NCI-H526 (cell line): ENCODE data around the gene PLAU.
"Not testable (repeated sequence)": the region's sequence is repeated elsewhere in the genome, so short reads cannot be mapped to it uniquely, and the experiment has no call there.

Experiments used
- DNase-seq, 2 experiments: peaks; one replicate each; lab custom pipeline; 2025; lab: John Stamatoyannopoulos, UW

PLAU gene

GRCh38 chr10:73876971-73877370 lies 34.0 kb upstream of the PLAU start:
- DNase-seq, result no peak

DNA sequence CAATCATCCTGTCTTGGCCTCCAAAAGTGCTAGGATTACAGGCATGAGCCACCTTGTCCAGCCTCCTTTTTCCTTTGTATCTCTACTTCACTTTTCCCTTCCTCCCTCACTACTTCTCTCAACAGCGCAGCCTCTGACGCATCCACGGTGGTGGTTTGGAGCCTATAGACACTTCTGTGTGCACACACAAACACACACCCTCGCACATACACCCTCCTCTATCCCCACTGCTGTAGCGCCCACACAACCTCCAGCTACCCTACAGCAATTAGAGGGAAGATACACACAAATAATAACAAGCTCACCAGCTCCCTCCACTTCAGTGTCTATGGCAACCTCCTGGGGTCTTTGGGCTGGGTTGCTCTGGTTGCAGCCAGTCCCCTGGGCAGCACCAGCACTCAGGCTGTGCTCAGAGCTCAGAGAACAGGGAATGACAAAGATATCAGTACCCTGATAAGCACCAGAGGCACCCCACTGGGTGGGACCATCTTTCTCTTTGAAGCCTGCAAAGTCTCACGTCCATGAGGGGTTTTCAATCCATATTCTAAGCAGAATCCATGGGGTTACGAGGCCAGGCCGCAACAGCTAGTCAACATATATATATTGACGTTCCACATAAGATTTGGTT lies 33.3 kb upstream of the PLAU start:
- DNase-seq, result no peak

- no peak for DNase-seq
Measured at GRCh38 chr10:73878365-73878764, 32.6 kb upstream of the PLAU start.

GRCh38 chr10:73879296-73880173 lies 31.4 kb upstream of the PLAU start:
- peak; percentile 44 to 81 for DNase-seq

DNA sequence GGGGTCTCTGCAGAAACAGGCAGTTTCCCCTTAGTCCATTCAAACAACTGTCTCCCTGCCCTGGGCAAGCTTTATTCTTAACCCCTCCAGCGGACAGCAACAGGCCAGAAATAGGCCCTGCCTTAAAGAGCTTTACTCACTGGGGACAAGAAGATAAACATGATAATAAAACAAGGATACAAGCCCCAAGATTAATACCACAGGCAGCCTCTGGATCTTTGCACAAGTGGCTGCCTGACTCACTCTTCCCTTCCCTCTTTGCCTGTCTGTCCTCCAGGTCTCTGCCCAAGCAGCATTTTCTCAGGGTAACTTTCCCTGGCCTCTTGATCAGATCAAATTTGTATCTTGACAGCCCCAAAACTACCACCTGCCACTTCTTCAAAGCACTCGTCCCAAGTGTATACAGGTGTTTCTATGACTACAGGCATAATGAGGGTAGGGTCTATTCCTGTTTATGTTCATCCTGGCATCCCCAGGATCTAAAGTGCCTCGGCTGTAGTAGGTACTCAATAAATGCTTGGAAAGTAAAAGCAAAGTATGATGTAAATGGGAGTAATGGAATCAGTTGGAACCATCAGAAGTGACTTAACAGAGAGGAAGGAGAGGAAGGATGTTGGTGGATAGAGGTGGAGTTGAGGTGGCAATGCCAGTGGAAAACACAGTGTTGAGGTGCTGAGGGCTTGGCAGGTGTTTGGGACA lies 29.6 kb upstream of the PLAU start:
- DNase-seq, result no peak

GRCh38 chr10:73884017-73884416 lies 26.9 kb upstream of the PLAU start:
- no peak for DNase-seq

- peak; percentile 22 to 61 for DNase-seq
Measured at GRCh38 chr10:73886085-73886529, 24.8 kb upstream of the PLAU start.

GRCh38 chr10:73886661-73887293 lies 24.2 kb upstream of the PLAU start:
- no peak for DNase-seq

DNA sequence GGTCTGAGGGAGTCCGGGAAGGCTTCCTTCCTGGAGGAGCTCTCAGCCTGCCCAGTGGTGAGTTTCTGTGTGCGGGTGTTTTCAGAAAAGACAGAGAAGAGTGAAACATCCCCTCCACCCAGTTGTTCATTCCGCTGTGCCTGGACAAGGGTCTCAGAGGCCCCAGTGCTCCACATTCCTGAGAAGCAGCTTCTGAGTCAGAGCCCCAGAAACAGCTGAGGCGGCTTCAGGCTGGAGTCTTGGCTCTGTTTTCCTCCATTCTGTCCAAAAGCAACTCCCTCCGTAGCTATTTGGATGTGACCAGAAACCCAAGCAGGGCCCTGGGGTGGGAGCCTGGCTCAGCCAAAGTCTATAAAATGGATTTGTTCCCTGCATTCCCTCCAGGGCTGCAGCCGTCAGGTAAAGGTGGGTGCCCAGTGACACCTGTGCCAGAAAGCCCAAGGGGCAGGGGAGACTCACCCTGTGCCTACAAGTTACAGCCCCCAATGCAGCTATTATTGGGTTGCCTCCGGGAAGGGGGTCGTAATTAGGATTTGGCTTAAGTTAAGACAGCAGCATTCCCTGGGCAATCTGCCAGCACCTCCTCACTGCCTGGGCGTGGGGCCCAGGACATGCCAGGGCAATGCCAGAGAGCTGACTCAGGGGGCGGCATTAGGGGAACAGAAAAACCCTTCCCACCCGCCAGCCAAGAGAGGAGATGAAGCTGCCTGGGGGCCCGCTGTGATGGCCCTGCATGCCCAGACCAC lies 23.5 kb upstream of the PLAU start:
- DNase-seq, result no peak

- DNase-seq, result peak; percentile 38 to 46
Measured at GRCh38 chr10:73888514-73888913, 22.4 kb upstream of the PLAU start.

DNA sequence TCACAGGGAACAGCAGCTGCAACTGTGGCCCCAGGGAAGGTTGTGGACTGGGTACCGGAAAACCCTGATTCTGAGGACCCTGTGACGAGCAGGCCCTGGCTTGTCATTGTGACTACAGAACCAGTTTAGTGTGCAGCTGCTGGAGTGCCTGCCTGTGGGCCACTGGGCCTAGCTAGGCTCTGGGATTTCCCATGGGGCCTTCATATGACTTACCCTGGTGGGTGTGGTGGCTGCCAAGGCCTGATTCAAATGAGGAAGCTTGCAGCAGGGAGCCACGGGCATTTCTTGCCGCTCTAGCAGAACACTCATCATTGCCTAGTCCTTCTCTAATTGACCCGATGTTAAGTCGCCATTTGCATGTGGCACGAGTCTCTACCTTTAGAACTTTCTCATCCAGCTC lies 21.9 kb upstream of the PLAU start:
- peak; percentile 88 to 92 for DNase-seq

GRCh38 chr10:73889416-73889815 lies 21.5 kb upstream of the PLAU start:
- not testable (repeated sequence) for DNase-seq

GRCh38 chr10:73890261-73890660 lies 20.7 kb upstream of the PLAU start:
- no peak for DNase-seq

DNA sequence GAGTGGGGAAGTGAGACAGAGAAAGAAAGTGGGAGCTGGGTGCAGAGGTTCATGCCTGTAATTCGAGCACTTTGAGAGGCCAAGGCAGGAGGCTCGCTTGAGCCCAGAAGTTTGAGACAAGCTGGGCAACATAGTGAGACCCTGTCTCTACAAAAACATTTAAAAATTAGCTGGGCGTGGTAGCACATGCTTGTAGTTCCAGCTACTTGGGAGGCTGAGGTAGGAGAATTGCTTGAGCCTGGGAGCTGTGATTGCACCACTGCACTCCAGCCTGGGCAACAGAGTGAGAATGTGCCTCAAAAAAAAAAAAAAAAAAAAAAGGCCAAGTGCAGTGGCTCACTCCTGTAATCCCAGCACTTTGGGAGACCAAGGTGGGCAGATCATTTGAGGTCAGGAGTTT lies 20.1 kb upstream of the PLAU start:
- DNase-seq, result not testable (repeated sequence)

DNA sequence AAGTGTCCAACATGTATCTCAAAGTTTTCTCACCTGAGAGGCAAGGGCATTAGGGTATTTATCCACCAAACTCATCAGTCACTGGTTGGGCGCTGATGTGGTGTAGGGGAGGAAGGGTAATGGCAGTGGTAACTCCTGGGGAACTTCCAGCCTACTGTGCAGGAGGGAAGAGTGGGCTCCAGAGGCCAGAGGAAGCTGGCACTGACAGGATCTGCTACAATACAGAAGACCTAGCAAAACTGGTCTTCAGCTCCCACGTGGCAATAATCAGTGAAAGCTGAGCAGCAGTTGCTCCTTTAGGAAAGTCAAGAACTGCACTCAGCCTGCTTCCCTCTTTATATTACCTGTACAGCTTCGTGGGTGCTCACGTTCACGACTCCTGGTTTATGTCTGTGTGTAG lies 19.4 kb upstream of the PLAU start:
- DNase-seq, result no peak

- no peak for DNase-seq
Measured at GRCh38 chr10:73892310-73893030, 18.5 kb upstream of the PLAU start.

DNA sequence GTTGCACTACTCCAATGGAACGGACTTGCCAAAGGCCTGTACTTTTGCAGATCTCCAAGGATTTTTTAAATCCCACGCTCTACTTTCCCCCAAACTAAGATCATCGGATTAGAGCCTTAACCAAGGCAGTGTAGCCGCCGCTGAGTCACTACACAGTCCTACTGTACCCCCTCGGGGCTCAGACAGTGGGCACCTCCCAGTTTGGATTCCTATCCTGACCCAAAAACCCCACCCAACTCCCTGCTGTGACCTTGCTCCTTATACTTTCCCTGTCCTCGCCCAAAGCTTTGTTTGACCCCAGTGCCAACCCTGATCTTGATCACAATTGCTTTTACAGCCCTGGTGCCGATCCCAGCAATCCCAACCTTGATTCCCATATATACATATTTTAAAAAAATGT lies 17.5 kb upstream of the PLAU start:
- no peak for DNase-seq

DNA sequence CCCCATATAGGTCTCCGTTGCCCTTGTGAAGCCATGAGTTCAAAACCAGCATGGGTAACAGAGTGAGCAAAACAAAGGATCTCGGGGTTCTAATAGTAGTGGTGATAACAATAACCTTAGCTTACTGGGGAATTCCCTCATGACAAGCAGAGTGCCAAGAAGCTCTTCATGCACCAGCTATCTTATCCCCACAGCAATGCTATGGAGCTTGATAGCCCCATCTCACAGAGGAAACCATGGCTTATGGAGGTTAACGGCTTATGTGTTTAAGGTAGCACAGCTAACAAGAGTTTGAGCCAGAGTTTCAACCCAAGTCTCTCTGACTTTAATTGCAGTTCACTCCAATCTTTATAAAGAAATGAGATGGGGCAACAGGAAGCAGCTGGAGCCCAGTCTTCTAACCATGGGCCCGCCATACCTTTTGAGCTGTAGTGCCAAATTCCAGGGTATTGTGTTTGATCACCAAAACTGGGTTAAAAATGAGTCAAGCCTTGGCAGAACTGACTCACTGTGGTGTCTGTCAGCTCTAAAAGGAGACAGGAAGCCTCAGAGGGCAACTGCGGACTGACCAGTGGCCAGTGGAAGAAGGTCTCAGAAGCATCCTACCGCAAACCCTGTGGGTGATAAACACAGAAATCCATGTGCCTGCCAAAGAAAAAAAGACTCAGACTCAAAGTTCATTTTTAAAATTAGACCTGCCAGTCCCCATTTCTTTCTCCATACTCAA lies 16.5 kb upstream of the PLAU start:
- no peak for DNase-seq

- DNase-seq, result not testable (repeated sequence)
Measured at GRCh38 chr10:73895381-73895780, 15.6 kb upstream of the PLAU start.

DNA sequence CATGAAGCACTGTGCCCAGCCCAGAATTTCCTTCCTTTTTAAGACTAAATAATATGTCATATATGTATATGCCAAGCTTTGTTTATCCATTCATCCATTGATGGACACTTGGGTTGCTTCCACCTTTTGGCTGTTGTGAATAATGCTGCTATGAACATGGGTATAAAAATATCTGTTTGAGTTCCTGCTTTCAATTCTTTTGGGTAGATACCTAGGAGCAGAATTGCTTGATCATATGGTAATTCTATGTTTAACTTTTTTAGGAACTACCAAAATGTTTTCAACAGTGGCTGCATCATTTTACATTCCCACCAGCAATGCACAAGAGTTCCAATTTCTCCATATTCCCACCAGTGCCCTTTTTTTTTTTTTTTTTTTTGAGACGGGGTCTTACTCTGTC lies 13.2 kb upstream of the PLAU start:
- DNase-seq, result no peak
